B cell (primary cell): Measurements from ENCODE around the gene IL15. TPM values are rescaled to one million over a fixed set of nuclear protein-coding genes. Genes with fewer than 3 reads are reported as not detected.

ENCODE experiments used
- ATAC-seq: fragments of 200-7000 bp; cut with Tn5 transposase; one replicate; pipeline ENCODE4 v1.10.0; 2021; ENCODE audit warnings: low read depth, mild to moderate bottlenecking, moderate number of reproducible peaks, moderate library complexity
- CTCF ChIA-PET: fragments of 350-600 bp; sonication (Branson Sonifier 250); formaldehyde crosslinking; loops from one replicate; lab custom pipeline; 2021; ENCODE audit warnings: antibody characterized with exemption, inconsistent platforms; lab: Charles Lee
- POLR2A ChIA-PET: fragments of 350-600 bp; sonication (Branson Sonifier 250); formaldehyde crosslinking; loops from one replicate; lab custom pipeline; 2021; ENCODE audit warnings: antibody characterized with exemption; lab: Charles Lee
- DNase-seq: peaks from one replicate; pipeline ENCODE4 v3.0.0; 2013
- H2AFZ ChIP-seq: 2 replicates; pipeline ENCODE4 v1.6.1; 2012; ENCODE audit warnings: mild to moderate bottlenecking, low read depth, low read length; ENCODE audit not compliant: insufficient read depth, poor library complexity, severe bottlenecking
- H3K27ac ChIP-seq, 2 donors: 1 replicate in 1 of 2; 2 replicates in 1 of 2; pipeline ENCODE4 v1.5.1; 2012 to 2013; ENCODE audit warnings: low read length in 2 of 2, mild to moderate bottlenecking in 2 of 2, moderate library complexity in 1 of 2
- H3K27me3 ChIP-seq, 4 experiments: fragments of 200-600 bp in 1 of 4; sonication (generic) in 1 of 4; replicated peaks in 1 of 4; 1 replicate in 2 of 4; 2 replicates in 2 of 4; pipeline versions ENCODE4 v1.6.1 to v1.7.0; 2013 to 2016; ENCODE audit warnings: low read length in 3 of 4, mild to moderate bottlenecking in 2 of 4, mixed read lengths in 1 of 4, moderate library complexity in 1 of 4; ENCODE audit not compliant: insufficient read depth in 4 of 4, control insufficient read depth in 3 of 4; ENCODE audit errors: control extremely low read depth in 1 of 4
- H3K36me3 ChIP-seq, 2 experiments: replicated peaks in 1 of 2; 1 replicate in 1 of 2; 2 replicates in 1 of 2; pipeline versions ENCODE4 v1.6.1 to v1.7.1; 2013; ENCODE audit warnings: low read length in 1 of 2; ENCODE audit not compliant: insufficient read depth in 2 of 2, control insufficient read depth in 1 of 2; ENCODE audit errors: control extremely low read depth in 1 of 2, extremely low read depth in 1 of 2
- H3K4me1 ChIP-seq, 2 donors: fragments of 200-600 bp in 1 of 2; sonication (generic) in 1 of 2; 1 replicate in 1 of 2; 2 replicates in 1 of 2; pipeline versions ENCODE4 v1.5.1 to v1.6.1; 2013 to 2017; ENCODE audit warnings: low read length in 2 of 2; ENCODE audit not compliant: control insufficient read depth in 2 of 2, insufficient read depth in 2 of 2
- H3K4me2 ChIP-seq: replicated peaks from 2 replicates; pipeline ENCODE3; 2012; ENCODE audit warnings: mild to moderate bottlenecking, low read depth, low read length; ENCODE audit not compliant: poor library complexity, severe bottlenecking
- H3K4me3 ChIP-seq, 5 experiments: fragments of 200-600 bp in 1 of 5; sonication (generic) in 1 of 5; 1 replicate in 3 of 5; 2 replicates in 2 of 5; pipeline versions ENCODE4 v1.5.1 to v1.7.0; 2011 to 2016; ENCODE audit warnings: low read length in 4 of 5, mild to moderate bottlenecking in 4 of 5, low read depth in 2 of 5, control low read depth in 1 of 5, moderate library complexity in 1 of 5; ENCODE audit not compliant: insufficient read depth in 1 of 5; ENCODE audit errors: control extremely low read depth in 1 of 5, extremely low read depth in 1 of 5
- H3K79me2 ChIP-seq: fragments of 200-600 bp; sonication (generic); one replicate; pipeline ENCODE4 v1.6.0; 2016; ENCODE audit warnings: low read length; ENCODE audit not compliant: control insufficient read depth, insufficient read depth
- H3K9ac ChIP-seq: fragments of 200-600 bp; sonication (generic); 2 replicates; pipeline ENCODE4 v1.6.1; 2017; ENCODE audit warnings: mild to moderate bottlenecking, low read length, moderate library complexity
- H3K9me3 ChIP-seq, 3 donors: one replicate each; pipeline versions ENCODE4 v1.6.1 to v1.7.1; 2013; ENCODE audit warnings: low read length in 2 of 3; ENCODE audit not compliant: control insufficient read depth in 2 of 3, insufficient read depth in 1 of 3; ENCODE audit errors: control extremely low read depth in 1 of 3
- H4K20me1 ChIP-seq: 2 replicates; pipeline ENCODE4 v1.6.0; 2012; ENCODE audit warnings: mild to moderate bottlenecking, low read length; ENCODE audit not compliant: insufficient read depth, control insufficient read depth, poor library complexity, severe bottlenecking
- H3K27ac Mint-ChIP-seq: one replicate; pipeline ENCODE4 v1.8.0; 2021; ENCODE audit warnings: mixed read lengths
- H3K27me3 Mint-ChIP-seq: one replicate; pipeline ENCODE4 v1.8.0; 2021; ENCODE audit warnings: mixed read lengths
- H3K4me1 Mint-ChIP-seq: one replicate; pipeline ENCODE4 v1.8.0; 2021; ENCODE audit warnings: mixed read lengths
- H3K4me3 Mint-ChIP-seq: one replicate; pipeline ENCODE4 v1.8.0; 2021; ENCODE audit warnings: mixed read lengths
- H3K9me3 Mint-ChIP-seq: one replicate; pipeline ENCODE4 v1.8.0; 2022; ENCODE audit warnings: mixed read lengths; ENCODE audit not compliant: insufficient read depth
- EZH2 ChIP-seq: IDR thresholded peaks from 2 replicates; pipeline ENCODE4 v1.6.1; 2012; ENCODE audit warnings: borderline replicate concordance, low read depth, mild to moderate bottlenecking, moderate library complexity, low read length; ENCODE audit not compliant: insufficient read depth, poor library complexity, severe bottlenecking
- WGBS: methylation state at CpG from one replicate; pipeline ENCODE4 v1.1.5; 2013; ENCODE audit warnings: missing lambda C conversion rate; ENCODE audit not compliant: insufficient coverage; 5-methylcytosine and 5-hydroxymethylcytosine counted together
- intact Hi-C: fragments of 100-400 bp; cut with micrococcal nuclease; formaldehyde crosslinking; loops from one replicate; pipeline ENCODE4 v1.10.0; 2022
- polyA plus RNA-seq: library from polyadenylated mRNA; depleted of rRNA; stranded (reverse); fragments of >200 nt; gene quantifications from 2 replicates; pipeline ENCODE4 v1.2.3, GENCODE V29; 2012
- total RNA-seq, 2 donors: library from RNA; stranded (reverse); fragments of 120-200 nt in 1 of 2; gene quantifications; 1 replicate in 1 of 2; 2 replicates in 1 of 2; pipeline versions ENCODE4 v1.2.3 to v1.2.4, GENCODE V29; 2013 to 2022
- TF ChIP-seq, protein P1 (sequence below): fragments of 200-600 bp; IDR thresholded peaks from one replicate; pipeline ENCODE4 v1.8.0; 2022; ENCODE audit warnings: antibody characterized with exemption, mild to moderate bottlenecking

The IL15 gene
- total and polyA plus RNA-seq, 2 donors (not counting 1 experiment from before 2014, with no cell fraction given) = 6.1 to 11.5 TPM

DNA sequence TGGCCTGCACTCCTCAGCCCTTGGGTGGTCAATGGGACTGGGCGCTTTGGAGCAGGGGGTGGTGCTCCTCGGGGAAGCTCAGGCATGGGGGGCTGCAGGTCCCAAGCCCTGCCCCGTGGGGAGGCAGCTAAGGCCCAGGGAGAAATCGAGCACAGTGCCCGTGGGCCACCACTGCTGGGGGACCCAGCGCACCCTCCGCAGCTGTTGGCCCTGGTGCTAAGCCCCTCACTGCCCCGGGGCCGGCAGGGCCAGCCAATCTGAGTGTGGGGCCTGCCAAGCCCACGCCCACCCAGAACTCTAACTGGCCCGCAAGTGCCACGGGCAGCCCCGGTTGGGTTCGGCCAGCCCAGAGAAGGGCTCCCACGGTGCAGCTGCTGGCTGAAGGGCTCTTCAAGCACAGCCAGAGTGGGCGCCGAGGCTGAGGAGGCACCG is 30.9 kb upstream of the IL15 start:
- ChIA-PET CTCF (no interaction called here), POLR2A (no interaction called here)
- no peak overlapping the region for H3K4me3 Mint-ChIP-seq
- H3K9me3 Mint-ChIP-seq = no peaks in the 10 kb centered on the region
- Histone ChIP-seq H3K36me3 (no peaks in the 10 kb centered on the region), H4K20me1 (no peaks in the 10 kb centered on the region), H2AFZ (no peak overlapping the region), H3K4me3 (no peak overlapping the region), H3K27ac (no peak overlapping the region), H3K27me3 (no peaks in the 10 kb centered on the region), H3K79me2 (no peaks in the 10 kb centered on the region), H3K4me2 (no peak overlapping the region), H3K4me1 (no peaks in the 10 kb centered on the region), H3K9ac (no peak overlapping the region), H3K9me3 (peaks cover 0 to 7% (median 0%) of the 10 kb centered on the region in 3 donors)
- intact Hi-C loops = no loop called here
- no peak overlapping the region for H3K27ac Mint-ChIP-seq
- peaks cover 3% of the 10 kb centered on the region for H3K4me1 Mint-ChIP-seq
- WGBS = 89% methylated on average over 18 of the region's 18 CpGs
- DNase-seq = no peak
- TF ChIP-seq, protein P1, sequence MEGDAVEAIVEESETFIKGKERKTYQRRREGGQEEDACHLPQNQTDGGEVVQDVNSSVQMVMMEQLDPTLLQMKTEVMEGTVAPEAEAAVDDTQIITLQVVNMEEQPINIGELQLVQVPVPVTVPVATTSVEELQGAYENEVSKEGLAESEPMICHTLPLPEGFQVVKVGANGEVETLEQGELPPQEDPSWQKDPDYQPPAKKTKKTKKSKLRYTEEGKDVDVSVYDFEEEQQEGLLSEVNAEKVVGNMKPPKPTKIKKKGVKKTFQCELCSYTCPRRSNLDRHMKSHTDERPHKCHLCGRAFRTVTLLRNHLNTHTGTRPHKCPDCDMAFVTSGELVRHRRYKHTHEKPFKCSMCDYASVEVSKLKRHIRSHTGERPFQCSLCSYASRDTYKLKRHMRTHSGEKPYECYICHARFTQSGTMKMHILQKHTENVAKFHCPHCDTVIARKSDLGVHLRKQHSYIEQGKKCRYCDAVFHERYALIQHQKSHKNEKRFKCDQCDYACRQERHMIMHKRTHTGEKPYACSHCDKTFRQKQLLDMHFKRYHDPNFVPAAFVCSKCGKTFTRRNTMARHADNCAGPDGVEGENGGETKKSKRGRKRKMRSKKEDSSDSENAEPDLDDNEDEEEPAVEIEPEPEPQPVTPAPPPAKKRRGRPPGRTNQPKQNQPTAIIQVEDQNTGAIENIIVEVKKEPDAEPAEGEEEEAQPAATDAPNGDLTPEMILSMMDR = no peak
- TF ChIP-seq EZH2 = no peak
- peaks cover 5% of the 10 kb centered on the region for H3K27me3 Mint-ChIP-seq
- no peak for ATAC-seq

DNA sequence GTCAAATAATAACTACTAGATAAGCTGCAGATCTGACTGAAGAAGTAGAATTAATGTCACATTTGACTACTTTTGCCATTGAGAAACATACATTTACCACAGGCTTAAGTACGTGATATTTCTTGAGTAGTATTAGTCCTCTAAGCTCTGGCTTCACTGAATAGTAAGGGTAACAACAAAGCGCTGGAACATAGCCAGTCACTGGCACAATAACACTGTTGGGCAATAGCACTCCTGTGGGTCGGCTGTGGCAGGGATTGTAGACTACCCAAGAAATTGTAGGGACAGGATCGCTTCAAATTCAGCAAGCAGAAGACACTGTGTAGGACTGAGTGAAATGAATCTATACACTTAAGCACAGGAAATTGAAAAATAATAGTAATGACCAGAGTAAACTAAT is 27.1 kb upstream of the IL15 start:
- DNase-seq = no peak
- no peaks in the 10 kb centered on the region for H4K20me1 ChIP-seq
- H3K36me3 ChIP-seq = no peaks in the 10 kb centered on the region
- Mint-ChIP-seq H3K4me3 (no peak overlapping the region), H3K4me1 (peaks cover 3% of the 10 kb centered on the region), H3K9me3 (no peaks in the 10 kb centered on the region), H3K27me3 (peaks cover 3% of the 10 kb centered on the region), H3K27ac (no peak overlapping the region)
- H2AFZ ChIP-seq = no peak overlapping the region
- POLR2A ChIA-PET = no interaction called here
- peaks cover 0 to 7% (median 0%) of the 10 kb centered on the region in 3 donors for H3K9me3 ChIP-seq
- H3K79me2 ChIP-seq = no peaks in the 10 kb centered on the region
- H3K9ac ChIP-seq = no peak overlapping the region
- intact Hi-C loops = no loop called here
- no peak overlapping the region for H3K27ac ChIP-seq
- H3K4me1 ChIP-seq = no peaks in the 10 kb centered on the region
- no peak for ATAC-seq
- H3K27me3 ChIP-seq = no peaks in the 10 kb centered on the region
- 100% methylated on average over 1 of the region's 4 CpGs for WGBS
- TF ChIP-seq EZH2 = no peak
- TF ChIP-seq, protein P1 = no peak
- no peak overlapping the region for H3K4me3 ChIP-seq
- CTCF ChIA-PET = no interaction called here
- no peak overlapping the region for H3K4me2 ChIP-seq
